ENCODE data around the gene DNAJC2.

Gene DNAJC2

GRCh38 chr7:103344453-103345149, at the start of gene DNAJC2:
Gene DNAJC2 (minus strand): TSS chr7:103344767. CDS start chr7:103344622, 145 bp downstream.
- peak; percentile 96 for DNase-seq (ENCODE audit: low read depth)
- H3K4me3 ChIP-seq (replicated peaks; ENCODE audit: low read depth, low read length), result peak within 1 kb of the TSS; percentile 89
- no peak for TF ChIP-seq CTCF (IDR thresholded peaks at IDR 0.05; ENCODE audit: low read length, missing control alignments)

- DNase-seq (ENCODE audit: low read depth), result no peak
- H3K4me3 ChIP-seq (replicated peaks; ENCODE audit: low read depth, low read length), result no peak overlapping the region
- TF ChIP-seq CTCF (IDR thresholded peaks at IDR 0.05; ENCODE audit: low read length, missing control alignments), result no peak
These were observed 47.4 kb upstream of the DNAJC2 start for GRCh38 chr7:103391976-103392375.

GRCh38 chr7:103391150-103391549, 46.6 kb upstream of the DNAJC2 start:
- no peak for DNase-seq (ENCODE audit: low read depth)
- no peak for TF ChIP-seq CTCF (IDR thresholded peaks at IDR 0.05; ENCODE audit: low read length, missing control alignments)
- no peak overlapping the region for H3K4me3 ChIP-seq (replicated peaks; ENCODE audit: low read depth, low read length)

- no peak for DNase-seq (ENCODE audit: low read depth)
- no peak for TF ChIP-seq CTCF (IDR thresholded peaks at IDR 0.05; ENCODE audit: low read length, missing control alignments)
These were observed 44.7 kb upstream of the DNAJC2 start for GRCh38 chr7:103389263-103389662.

GRCh38 chr7:103388469-103389140, 44.0 kb upstream of the DNAJC2 start:
- no peak overlapping the region for H3K4me3 ChIP-seq (replicated peaks; ENCODE audit: low read depth, low read length)
- no peak for DNase-seq (ENCODE audit: low read depth)
- no peak for TF ChIP-seq CTCF (IDR thresholded peaks at IDR 0.05; ENCODE audit: low read length, missing control alignments)

More at GRCh38 chr7:103389263-103389662, 44.7 kb upstream of the DNAJC2 start:
- no peak overlapping the region for H3K4me3 ChIP-seq (replicated peaks; ENCODE audit: low read depth, low read length)

GRCh38 chr7:103387242-103387641, 42.7 kb upstream of the DNAJC2 start:
- no peak for TF ChIP-seq CTCF (IDR thresholded peaks at IDR 0.05; ENCODE audit: low read length, missing control alignments)
- DNase-seq (ENCODE audit: low read depth), result no peak
- no peak overlapping the region for H3K4me3 ChIP-seq (replicated peaks; ENCODE audit: low read depth, low read length)

Data from fibroblast of pulmonary artery (primary cell).